Tibial nerve (tissue), 4 donors: ENCODE data around the gene TTC19.

ENCODE experiments used
- EP300 ChIP-seq, 2 donors: sonication (generic); formaldehyde crosslinking; IDR thresholded peaks; one replicate each; pipeline ENCODE4 v1.6.1; 2017; ENCODE audit warnings: antibody characterized with exemption in 2 of 2, mild to moderate bottlenecking in 1 of 2
- POLR2A ChIP-seq, 2 donors: fragments of 450-650 bp; IDR thresholded peaks; one replicate each; pipeline ENCODE4 v1.6.1; 2017; ENCODE audit warnings: antibody characterized with exemption in 2 of 2, mild to moderate bottlenecking in 2 of 2, moderate library complexity in 2 of 2
- TF ChIP-seq, protein P1 (sequence below), 5 experiments: fragments of 200-600 bp in 3 of 5; fragments of 450-650 bp in 2 of 5; sonication (generic) in 3 of 5; IDR thresholded peaks; one replicate each; pipeline ENCODE4 v1.5.1; 2016 to 2019; ENCODE audit warnings: antibody characterized with exemption in 5 of 5, mild to moderate bottlenecking in 3 of 5, moderate library complexity in 2 of 5

DNA sequence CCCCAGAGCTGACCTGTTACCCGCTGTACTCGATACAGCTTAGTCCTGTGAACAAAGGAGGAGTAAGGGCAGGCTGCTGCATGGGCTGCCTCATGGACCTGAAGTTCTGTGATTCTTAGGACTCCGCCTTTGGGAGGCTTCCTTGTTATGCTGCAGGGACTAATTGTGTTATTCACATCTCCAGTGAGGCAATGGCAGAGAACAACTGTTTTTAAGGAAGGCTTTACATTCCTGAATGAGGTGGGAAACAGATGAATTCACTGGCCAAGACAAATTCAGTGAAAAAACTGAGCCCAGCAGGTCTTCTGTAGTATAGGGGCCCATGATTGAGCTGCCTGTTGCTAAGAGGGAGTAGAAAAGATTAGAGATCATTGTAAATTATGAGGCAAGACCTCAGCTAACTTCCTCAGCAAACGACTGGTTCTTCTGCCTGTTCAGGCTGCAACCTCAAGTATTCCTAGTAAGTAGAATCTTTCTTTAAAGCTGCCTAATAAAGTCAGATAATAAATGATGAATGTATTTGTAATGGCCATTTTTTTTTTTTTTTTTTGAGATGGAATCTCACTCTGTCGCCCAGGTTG lies 28.4 kb upstream of the TTC19 start:
- TF ChIP-seq POLR2A (IDR thresholded peaks at IDR 0.05) (no peak), EP300 (IDR thresholded peaks at IDR 0.05) (no peak)
- TF ChIP-seq, protein P1, sequence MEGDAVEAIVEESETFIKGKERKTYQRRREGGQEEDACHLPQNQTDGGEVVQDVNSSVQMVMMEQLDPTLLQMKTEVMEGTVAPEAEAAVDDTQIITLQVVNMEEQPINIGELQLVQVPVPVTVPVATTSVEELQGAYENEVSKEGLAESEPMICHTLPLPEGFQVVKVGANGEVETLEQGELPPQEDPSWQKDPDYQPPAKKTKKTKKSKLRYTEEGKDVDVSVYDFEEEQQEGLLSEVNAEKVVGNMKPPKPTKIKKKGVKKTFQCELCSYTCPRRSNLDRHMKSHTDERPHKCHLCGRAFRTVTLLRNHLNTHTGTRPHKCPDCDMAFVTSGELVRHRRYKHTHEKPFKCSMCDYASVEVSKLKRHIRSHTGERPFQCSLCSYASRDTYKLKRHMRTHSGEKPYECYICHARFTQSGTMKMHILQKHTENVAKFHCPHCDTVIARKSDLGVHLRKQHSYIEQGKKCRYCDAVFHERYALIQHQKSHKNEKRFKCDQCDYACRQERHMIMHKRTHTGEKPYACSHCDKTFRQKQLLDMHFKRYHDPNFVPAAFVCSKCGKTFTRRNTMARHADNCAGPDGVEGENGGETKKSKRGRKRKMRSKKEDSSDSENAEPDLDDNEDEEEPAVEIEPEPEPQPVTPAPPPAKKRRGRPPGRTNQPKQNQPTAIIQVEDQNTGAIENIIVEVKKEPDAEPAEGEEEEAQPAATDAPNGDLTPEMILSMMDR (IDR thresholded peaks at IDR 0.05), result no peak
